Trophoblast cell (in vitro differentiated cells and primary cell): Measurements from ENCODE around the gene DYSF.

Experiments used
- DNase-seq, 2 donors: peaks; one replicate each; pipeline ENCODE4 v3.0.0-alpha.2; 2016
- H2AFZ ChIP-seq: 2 replicates; pipeline ENCODE4 v1.6.1; 2013; ENCODE audit warnings: low read length, moderate library complexity, mild to moderate bottlenecking; ENCODE audit not compliant: insufficient read depth, poor library complexity
- H2AK5ac ChIP-seq: 2 replicates; pipeline ENCODE4 v1.6.1; 2013; ENCODE audit warnings: mild to moderate bottlenecking, low read length
- H2BK120ac ChIP-seq: 2 replicates; pipeline ENCODE4 v1.6.1; 2013; ENCODE audit warnings: low read length, mild to moderate bottlenecking, moderate library complexity; ENCODE audit not compliant: insufficient read depth, poor library complexity
- H2BK12ac ChIP-seq: 2 replicates; pipeline ENCODE4 v1.6.1; 2013; ENCODE audit warnings: mild to moderate bottlenecking, low read length, moderate library complexity
- H2BK5ac ChIP-seq: 2 replicates; pipeline ENCODE4 v1.6.1; 2013; ENCODE audit warnings: low read length, low read depth, moderate library complexity, mild to moderate bottlenecking; ENCODE audit not compliant: poor library complexity
- H3K14ac ChIP-seq: 2 replicates; pipeline ENCODE4 v1.6.1; 2013; ENCODE audit warnings: mild to moderate bottlenecking, low read length
- H3K18ac ChIP-seq: 2 replicates; pipeline ENCODE4 v1.6.1; 2013; ENCODE audit warnings: mild to moderate bottlenecking, low read length
- H3K23ac ChIP-seq: 2 replicates; pipeline ENCODE4 v1.6.1; 2013; ENCODE audit warnings: low read length
- H3K27ac ChIP-seq: 2 replicates; pipeline ENCODE4 v1.5.1; 2013; ENCODE audit warnings: low read depth, mild to moderate bottlenecking, inconsistent platforms, low read length, moderate library complexity
- H3K27me3 ChIP-seq: 2 replicates; pipeline ENCODE4 v1.6.1; 2013; ENCODE audit warnings: inconsistent platforms, mild to moderate bottlenecking, low read length, moderate library complexity; ENCODE audit not compliant: insufficient read depth
- H3K36me3 ChIP-seq, 2 experiments: 1 replicate in 1 of 2; 2 replicates in 1 of 2; pipeline ENCODE4 v1.6.1; 2013; ENCODE audit warnings: low read length in 2 of 2, mild to moderate bottlenecking in 2 of 2, moderate library complexity in 1 of 2; ENCODE audit not compliant: insufficient read depth in 2 of 2, control insufficient read depth in 1 of 2
- H3K4ac ChIP-seq: 2 replicates; pipeline ENCODE4 v1.6.1; 2013; ENCODE audit warnings: low read depth, mild to moderate bottlenecking, low read length, moderate library complexity
- H3K4me1 ChIP-seq, 2 experiments: 1 replicate in 1 of 2; 2 replicates in 1 of 2; pipeline ENCODE4 v1.6.1; 2013; ENCODE audit warnings: low read length in 2 of 2, mild to moderate bottlenecking in 2 of 2, moderate library complexity in 1 of 2; ENCODE audit not compliant: insufficient read depth in 2 of 2, control insufficient read depth in 1 of 2
- H3K4me2 ChIP-seq: 2 replicates; pipeline ENCODE4 v1.6.1; 2013; ENCODE audit warnings: inconsistent platforms, mild to moderate bottlenecking, low read length, moderate library complexity
- H3K4me3 ChIP-seq: 2 replicates; pipeline ENCODE4 v1.5.1; 2013; ENCODE audit warnings: mild to moderate bottlenecking, low read depth, low read length, inconsistent platforms
- H3K79me1 ChIP-seq: one replicate; pipeline ENCODE4 v1.6.1; 2013; ENCODE audit warnings: low read length
- H3K79me2 ChIP-seq: 2 replicates; pipeline ENCODE4 v1.6.1; 2013; ENCODE audit warnings: low read length, mild to moderate bottlenecking; ENCODE audit not compliant: control insufficient read depth, insufficient read depth, poor library complexity
- H3K9ac ChIP-seq: 2 replicates; pipeline ENCODE4 v1.6.1; 2013; ENCODE audit warnings: mild to moderate bottlenecking, low read length
- H3K9me3 ChIP-seq: 2 replicates; pipeline ENCODE4 v1.6.1; 2013; ENCODE audit warnings: low read depth, mild to moderate bottlenecking, control low read depth, inconsistent platforms, low read length; ENCODE audit not compliant: insufficient read depth
- H4K12ac ChIP-seq: 2 replicates; pipeline ENCODE4 v1.6.1; 2013; ENCODE audit warnings: low read depth, mild to moderate bottlenecking, low read length, moderate library complexity
- H4K8ac ChIP-seq: 2 replicates; pipeline ENCODE4 v1.6.1; 2013; ENCODE audit warnings: low read depth, mild to moderate bottlenecking, low read length, moderate library complexity
- H4K91ac ChIP-seq: one replicate; pipeline ENCODE4 v1.6.1; 2013; ENCODE audit warnings: low read depth, mild to moderate bottlenecking, low read length, moderate library complexity
- WGBS: extraction: QIAGEN DNeasy Blood & Tissue Kit; methylation state at CpG from one replicate; pipeline ENCODE4 v1.1.7; 2013; ENCODE audit warnings: missing lambda C conversion rate; ENCODE audit not compliant: insufficient read length, insufficient coverage; ENCODE audit errors: extremely low coverage; 5-methylcytosine and 5-hydroxymethylcytosine counted together

Gene DYSF

DNA sequence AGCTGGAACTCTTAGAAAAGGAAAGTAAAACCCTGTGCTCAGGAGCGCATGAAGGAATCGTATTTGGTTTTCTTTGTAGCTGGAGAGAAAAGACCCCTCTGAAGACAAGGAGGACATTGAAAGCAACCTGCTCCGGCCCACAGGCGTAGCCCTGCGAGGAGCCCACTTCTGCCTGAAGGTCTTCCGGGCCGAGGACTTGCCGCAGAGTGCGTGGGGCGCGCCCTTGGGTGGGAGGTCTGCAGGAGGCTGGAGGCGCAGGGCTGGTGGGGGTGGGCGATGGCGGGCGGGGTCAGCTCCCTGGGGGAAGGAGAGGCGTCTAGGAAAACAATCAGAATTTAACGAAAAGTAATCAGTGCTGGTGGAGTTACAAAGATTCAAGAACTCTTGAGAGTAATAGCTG, 72.8 kb downstream of the DYSF start:
- H3K14ac ChIP-seq: no peak overlapping the region
- no peak for DNase-seq
- WGBS: no CpG with 5 or more reads among the region's 17 CpGs

DNA sequence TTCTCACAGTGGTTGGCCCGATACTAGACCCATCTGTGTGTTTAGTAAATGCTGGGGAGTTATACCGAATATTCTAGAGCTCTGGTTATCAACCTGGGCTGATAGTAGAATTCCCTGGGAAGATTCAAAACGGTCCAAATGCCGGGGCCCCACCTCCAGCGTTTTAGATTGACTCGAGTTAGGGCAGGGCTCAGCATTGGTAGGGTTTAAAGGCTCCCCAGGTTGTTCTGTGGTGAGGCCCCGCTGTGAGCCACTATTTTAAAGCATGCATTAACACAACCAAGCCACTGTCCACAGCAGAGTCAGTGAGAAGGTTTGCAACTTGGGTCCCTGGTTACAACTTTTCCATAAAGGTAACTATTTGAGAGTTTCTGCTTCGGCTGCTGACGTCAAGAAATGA, 73.6 kb downstream of the DYSF start:
- H3K4ac ChIP-seq: no peak overlapping the region
- H3K4me1 ChIP-seq: no peaks in the 10 kb centered on the region
- H3K27ac ChIP-seq: no peak overlapping the region
- no peak overlapping the region for H2AFZ ChIP-seq
- no peak overlapping the region for H2BK5ac ChIP-seq
- H3K36me3 ChIP-seq: peaks cover 2 to 6% of the 10 kb centered on the region in 2 experiments
- H3K79me2 ChIP-seq: no peaks in the 10 kb centered on the region
- no peak overlapping the region for H4K91ac ChIP-seq
- no peak overlapping the region for H2AK5ac ChIP-seq
- H2BK12ac ChIP-seq: no peak overlapping the region
- no peak overlapping the region for H3K23ac ChIP-seq
- H3K4me3 ChIP-seq: no peak overlapping the region
- H3K14ac ChIP-seq: no peak overlapping the region
- no peaks in the 10 kb centered on the region for H3K9me3 ChIP-seq
- no peak overlapping the region for H3K9ac ChIP-seq
- WGBS: no CpG with 5 or more reads among the region's 9 CpGs
- H3K4me2 ChIP-seq: no peak overlapping the region
- H4K12ac ChIP-seq: no peak overlapping the region
- no peak overlapping the region for H4K8ac ChIP-seq
- no peak overlapping the region for H3K18ac ChIP-seq
- H2BK120ac ChIP-seq: no peak overlapping the region
- H3K27me3 ChIP-seq: no peaks in the 10 kb centered on the region
- no peaks in the 10 kb centered on the region for H3K79me1 ChIP-seq
- DNase-seq: no peak

More for the DNA sequence above, 72.8 kb downstream of the DYSF start:
- Histone ChIP-seq H4K12ac (no peak overlapping the region), H4K8ac (no peak overlapping the region), H3K4me1 (no peaks in the 10 kb centered on the region), H2BK120ac (no peak overlapping the region), H3K18ac (no peak overlapping the region), H3K79me1 (no peaks in the 10 kb centered on the region), H3K9ac (no peak overlapping the region), H3K36me3 (peaks cover 2 to 6% of the 10 kb centered on the region in 2 experiments), H2AFZ (no peak overlapping the region), H3K27ac (no peak overlapping the region), H3K79me2 (no peaks in the 10 kb centered on the region), H2BK12ac (no peak overlapping the region), H2AK5ac (no peak overlapping the region), H3K4ac (no peak overlapping the region), H3K23ac (no peak overlapping the region), H4K91ac (no peak overlapping the region), H3K9me3 (no peaks in the 10 kb centered on the region), H3K4me3 (no peak overlapping the region), H3K27me3 (no peaks in the 10 kb centered on the region), H3K4me2 (no peak overlapping the region), H2BK5ac (no peak overlapping the region)

DNA sequence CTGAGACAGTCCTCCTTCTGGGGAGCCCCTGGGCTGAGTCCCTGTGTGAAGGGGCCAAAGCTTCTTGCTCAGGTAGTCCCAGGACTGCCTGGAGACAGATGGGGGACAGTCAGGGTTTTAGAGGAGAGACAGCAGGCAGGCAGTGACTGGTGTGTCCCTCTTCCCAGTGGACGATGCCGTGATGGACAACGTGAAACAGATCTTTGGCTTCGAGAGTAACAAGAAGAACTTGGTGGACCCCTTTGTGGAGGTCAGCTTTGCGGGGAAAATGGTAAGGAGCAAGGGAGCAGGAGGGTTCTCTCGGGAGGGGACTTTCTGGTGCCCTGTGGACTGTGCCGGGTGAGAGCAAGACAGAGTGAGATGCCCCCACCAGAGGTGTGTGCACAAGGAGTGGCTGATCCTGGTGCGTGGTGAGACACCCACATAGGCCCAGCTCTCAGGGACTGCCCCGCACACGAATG, 74.8 kb downstream of the DYSF start:
- Histone ChIP-seq H3K18ac (no peak overlapping the region), H3K79me1 (no peaks in the 10 kb centered on the region), H3K4ac (no peak overlapping the region), H3K9ac (no peak overlapping the region), H2AK5ac (no peak overlapping the region), H3K4me3 (no peak overlapping the region), H4K8ac (no peak overlapping the region), H3K9me3 (no peaks in the 10 kb centered on the region), H2BK12ac (no peak overlapping the region), H3K27me3 (no peaks in the 10 kb centered on the region), H3K36me3 (peaks cover 0 to 6% of the 10 kb centered on the region in 2 experiments), H3K79me2 (no peaks in the 10 kb centered on the region), H3K14ac (no peak overlapping the region), H3K23ac (no peak overlapping the region), H3K4me2 (no peak overlapping the region), H4K12ac (no peak overlapping the region), H2BK5ac (no peak overlapping the region), H4K91ac (no peak overlapping the region), H3K27ac (no peak overlapping the region), H2BK120ac (no peak overlapping the region), H3K4me1 (no peaks in the 10 kb centered on the region), H2AFZ (no peak overlapping the region)
- no CpG with 5 or more reads among the region's 10 CpGs for WGBS
- DNase-seq: no peak

GRCh38 chr2:71528749-71529148, 75.4 kb downstream of the DYSF start:
- Histone ChIP-seq H2BK120ac (no peak overlapping the region), H3K18ac (no peak overlapping the region), H4K12ac (no peak overlapping the region), H3K14ac (no peak overlapping the region), H3K9ac (no peak overlapping the region), H3K4ac (no peak overlapping the region), H3K4me3 (no peak overlapping the region), H3K27ac (no peak overlapping the region), H3K27me3 (no peaks in the 10 kb centered on the region), H4K91ac (no peak overlapping the region), H2BK5ac (no peak overlapping the region), H2BK12ac (no peak overlapping the region), H4K8ac (no peak overlapping the region), H2AFZ (no peak overlapping the region), H3K9me3 (no peaks in the 10 kb centered on the region), H3K79me1 (no peaks in the 10 kb centered on the region), H3K23ac (no peak overlapping the region), H3K4me2 (no peak overlapping the region), H3K79me2 (no peaks in the 10 kb centered on the region), H3K4me1 (no peaks in the 10 kb centered on the region), H2AK5ac (no peak overlapping the region), H3K36me3 (peaks cover 0 to 6% of the 10 kb centered on the region in 2 experiments)
- WGBS: no CpG with 5 or more reads among the region's 4 CpGs
- no peak for DNase-seq
